Kidney (tissue), 14 donors: ENCODE measurements around the gene MARCOL. TPM values are rescaled to one million over a fixed set of nuclear protein-coding genes. Genes with fewer than 3 reads are reported as not detected.
A peak's percentile ranks its signal among the peaks of the same experiment; 100 is the strongest.

Source experiments
- DNase-seq, 5 donors: peaks; one replicate each; pipeline ENCODE4 v3.0.0-alpha.2; 2013 to 2020
- FAIRE-seq: peaks from 2 replicates; lab custom pipeline; 2012; peaks lifted over from hg19 to GRCh38; lab: Jason Lieb, UNC
- H3K27ac ChIP-seq, 2 donors: one replicate each; pipeline ENCODE4 v1.7.0; 2013; ENCODE audit warnings: low read depth in 2 of 2, low read length in 2 of 2, inconsistent platforms in 1 of 2
- H3K27me3 ChIP-seq: one replicate; pipeline ENCODE4 v1.7.1; 2013; ENCODE audit warnings: low read length, inconsistent platforms; ENCODE audit not compliant: control insufficient read depth, insufficient read depth
- H3K36me3 ChIP-seq, 3 donors: one replicate each; pipeline versions ENCODE4 v1.7.0 to v1.7.1; 2013; ENCODE audit warnings: low read length in 3 of 3, control low read depth in 1 of 3, inconsistent platforms in 1 of 3; ENCODE audit not compliant: insufficient read depth in 3 of 3, control insufficient read depth in 2 of 3
- H3K4me1 ChIP-seq, 3 donors: one replicate each; pipeline versions ENCODE4 v1.7.0 to v1.7.1; 2013; ENCODE audit warnings: low read length in 3 of 3, inconsistent platforms in 1 of 3, low read depth in 1 of 3; ENCODE audit not compliant: control insufficient read depth in 2 of 3, insufficient read depth in 2 of 3
- H3K4me3 ChIP-seq, 3 donors: one replicate each; pipeline versions ENCODE4 v1.7.0 to v1.8.1; 2013; ENCODE audit warnings: low read length in 3 of 3, control low read depth in 1 of 3, inconsistent platforms in 1 of 3
- H3K9ac ChIP-seq, 3 donors: one replicate each; pipeline versions ENCODE4 v1.7.0 to v1.7.1; 2013; ENCODE audit warnings: low read length in 3 of 3, control low read depth in 1 of 3, inconsistent platforms in 1 of 3
- H3K9me3 ChIP-seq, 3 donors: one replicate each; pipeline versions ENCODE4 v1.7.0 to v1.7.1; 2013; ENCODE audit warnings: low read length in 3 of 3, control low read depth in 1 of 3, inconsistent platforms in 1 of 3; ENCODE audit not compliant: control insufficient read depth in 2 of 3, insufficient read depth in 1 of 3
- CTCF ChIP-seq: IDR thresholded peaks from 3 replicates; pipeline ENCODE4 v1.5.1; 2012; ENCODE audit warnings: mild to moderate bottlenecking, moderate library complexity, borderline replicate concordance; ENCODE audit not compliant: insufficient read depth; ENCODE audit errors: extremely low read depth
- intact Hi-C: fragments of 100-400 bp; cut with DNase I; formaldehyde crosslinking; loops from one replicate; pipeline ENCODE4 v1.11.1; 2022
- polyA plus RNA-seq: library from polyadenylated mRNA; stranded (reverse); fragments of 350-450 nt; fragmentation: Illumina TruSeq; extraction: RNeasy Lipid Tissue Mini Kit (QIAGEN cat#74804); gene quantifications from one replicate; pipeline ENCODE4 v1.2.3, GENCODE V29; 2014; ENCODE audit warnings: low read depth, low replicate concordance; ENCODE audit not compliant: insufficient read depth
- total RNA-seq: library from RNA; stranded (reverse); fragmentation: NEBNext Ultra II Directional; extraction: Animal tissue kit (Norgen Biotek cat#: 25700); gene quantifications from one replicate; pipeline ENCODE4 v1.2.1, GENCODE V29; 2021
- donor health status: control.
- donor health status: control.
- donor health status: control.
- donor health status: control.
- donor health status: control.
- donor health status: DM: yes; HTN: yes; CAD: no.
- donor health status: Normal renal cell carcinoma (clear cell type).

The MARCOL gene
- total and polyA plus RNA-seq, 2 donors from 2014 or later: not detected

- H3K36me3 ChIP-seq: no peaks in the 10 kb centered on the region
- H3K9me3 ChIP-seq: no peaks in the 10 kb centered on the region
- intact Hi-C loops: no loop called here
- TF ChIP-seq CTCF: peak; percentile 27
- no peaks in the 10 kb centered on the region for H3K27me3 ChIP-seq
- FAIRE-seq: no peak
- no peaks in the 10 kb centered on the region for H3K4me1 ChIP-seq
- H3K9ac ChIP-seq: no peak overlapping the region
- no peak overlapping the region for H3K4me3 ChIP-seq
- DNase-seq: peak in 1 of 5 donors; percentile 15
- H3K27ac ChIP-seq: no peak overlapping the region
These were observed 52.2 kb downstream of the MARCOL start for GRCh38 chr5:148290271-148291195.

Other genes with a start within 250 kb of the MARCOL start
- 0.91 TPM for gene SPINK5, start 174.5 kb upstream of the MARCOL start, total RNA-seq
- 0.32 TPM for gene SPINK5, start 174.5 kb upstream of the MARCOL start, polyA plus RNA-seq
- not detected for gene SPINK14, start 70.0 kb upstream of the MARCOL start, total RNA-seq
- gene SPINK14, start 70.0 kb upstream of the MARCOL start, polyA plus RNA-seq: not detected
- not detected for gene SPINK6, start 35.5 kb upstream of the MARCOL start, total RNA-seq
- not detected for gene SPINK6, start 35.5 kb upstream of the MARCOL start, polyA plus RNA-seq
- gene SPINK13, start 30.3 kb downstream of the MARCOL start, total RNA-seq: 1.6 TPM
- 0.43 TPM for gene SPINK13, start 30.3 kb downstream of the MARCOL start, polyA plus RNA-seq
- gene SPINK7, start 73.9 kb downstream of the MARCOL start, total RNA-seq: not detected
- gene SPINK7, start 73.9 kb downstream of the MARCOL start, polyA plus RNA-seq: 1.8 TPM
- not detected for gene SPINK9, start 97.0 kb downstream of the MARCOL start, total RNA-seq
- not detected for gene SPINK9, start 97.0 kb downstream of the MARCOL start, polyA plus RNA-seq
- 45.9 TPM for gene FBXO38, start 145.4 kb downstream of the MARCOL start, total RNA-seq
- gene FBXO38, start 145.4 kb downstream of the MARCOL start, polyA plus RNA-seq: 9.6 TPM